ENCODE data around the gene EVPLL. TPM values are rescaled to one million over a fixed set of nuclear protein-coding genes. Genes with fewer than 3 reads are reported as not detected.
"Not testable (repeated sequence)": the region's sequence is repeated elsewhere in the genome, so short reads cannot be mapped to it uniquely, and the experiment has no call there.

Gene EVPLL
- polyA plus RNA-seq, 4 donors, result 0.54 to 0.67 TPM; not detected in 2

DNA sequence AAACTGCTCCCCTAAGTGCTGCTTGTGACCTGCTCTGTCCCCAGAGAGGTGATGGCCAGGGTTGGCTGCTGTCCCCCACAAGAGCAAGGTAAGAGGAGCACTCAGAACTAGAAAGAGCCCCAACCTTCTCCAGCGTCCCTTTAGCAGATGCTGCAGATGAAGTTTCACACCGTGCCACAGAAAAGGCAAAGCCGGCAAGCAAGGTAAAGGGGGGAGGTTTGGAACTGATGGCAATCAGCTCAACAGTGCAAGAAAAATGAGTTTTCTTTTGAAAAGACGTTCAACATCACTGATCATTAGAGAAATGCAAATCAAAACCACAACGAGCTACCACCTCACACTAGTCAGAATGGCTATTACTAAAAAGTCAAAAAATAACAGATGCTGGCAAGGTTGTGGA, 26.0 kb downstream of the EVPLL start:
- H3K36me3 ChIP-seq (ENCODE audit: control insufficient read depth in 3 of 3, insufficient read depth in 2 of 3, low read depth in 1 of 3, low read length in 3 of 3); FAIRE-seq; H3K27me3 ChIP-seq (ENCODE audit: control insufficient read depth in 3 of 3, insufficient read depth in 3 of 3, low read length in 3 of 3); H3K9me3 ChIP-seq (ENCODE audit: control insufficient read depth in 2 of 2, insufficient read depth in 1 of 2, low read depth in 1 of 2, low read length in 1 of 2); H3K4me1 ChIP-seq (ENCODE audit: control insufficient read depth in 3 of 3, insufficient read depth in 2 of 3, low read depth in 1 of 3, low read length in 2 of 3); DNase-seq; H3K4me3 ChIP-seq (ENCODE audit: low read depth in 1 of 3, low read length in 3 of 3); H3K27ac ChIP-seq (ENCODE audit: low read depth in 1 of 3, low read length in 2 of 3): not testable (repeated sequence)
- WGBS, 3 donors, result 50 to 80% (median 73%) methylated on average over 1 to 2 of the region's 5 CpGs

DNA sequence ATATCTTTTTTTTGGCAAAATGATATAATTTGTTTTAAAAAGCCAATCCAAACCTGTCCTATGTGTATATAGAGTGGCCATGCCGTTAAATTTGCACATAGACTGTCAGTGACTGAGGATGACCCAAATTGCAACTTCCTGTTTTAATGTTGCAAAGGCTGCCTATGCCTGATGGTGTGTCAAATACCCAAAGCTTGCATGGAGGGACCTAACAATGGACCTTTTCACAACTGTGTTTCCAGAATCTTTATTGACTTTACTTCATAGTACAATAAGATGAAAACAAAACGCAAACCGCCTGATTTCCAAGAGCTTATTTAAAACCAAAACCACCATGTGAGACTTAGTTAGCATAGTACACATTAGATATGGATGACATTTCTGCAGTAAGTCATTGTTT, 31.3 kb downstream of the EVPLL start:
- H3K27ac ChIP-seq (ENCODE audit: low read depth in 1 of 3, low read length in 2 of 3); FAIRE-seq; H3K36me3 ChIP-seq (ENCODE audit: control insufficient read depth in 3 of 3, insufficient read depth in 2 of 3, low read depth in 1 of 3, low read length in 3 of 3); H3K4me1 ChIP-seq (ENCODE audit: control insufficient read depth in 3 of 3, insufficient read depth in 2 of 3, low read depth in 1 of 3, low read length in 2 of 3); H3K4me3 ChIP-seq (ENCODE audit: low read depth in 1 of 3, low read length in 3 of 3); H3K27me3 ChIP-seq (ENCODE audit: control insufficient read depth in 3 of 3, insufficient read depth in 3 of 3, low read length in 3 of 3); H3K9me3 ChIP-seq (ENCODE audit: control insufficient read depth in 2 of 2, insufficient read depth in 1 of 2, low read depth in 1 of 2, low read length in 1 of 2); DNase-seq: not testable (repeated sequence)
- 26 to 32% (median 27%) methylated on average over 3 of the region's 3 CpGs for WGBS, 3 donors

DNA sequence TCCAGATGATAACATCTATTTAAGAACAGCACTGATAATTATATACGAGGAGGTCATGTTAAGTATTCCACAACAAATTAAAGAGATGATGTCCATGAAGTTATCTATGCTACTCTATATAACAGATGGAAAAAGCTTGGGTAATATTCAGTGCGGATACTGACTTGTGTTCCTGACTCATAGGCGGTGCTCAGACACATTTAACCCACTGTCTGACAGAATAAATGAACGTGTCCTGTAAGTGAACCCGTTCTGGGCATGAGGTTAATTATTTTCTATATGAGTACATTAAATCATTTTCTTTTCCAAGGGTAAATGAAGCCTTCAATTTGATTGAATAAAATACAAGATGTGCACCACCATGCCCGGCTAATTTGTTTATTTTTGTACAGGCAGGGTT, 31.7 kb downstream of the EVPLL start:
- WGBS, 3 donors, result 19 to 33% (median 31%) methylated on average over 6 of the region's 6 CpGs
- H3K4me3 ChIP-seq (ENCODE audit: low read depth in 1 of 3, low read length in 3 of 3); H3K9me3 ChIP-seq (ENCODE audit: control insufficient read depth in 2 of 2, insufficient read depth in 1 of 2, low read depth in 1 of 2, low read length in 1 of 2); H3K27ac ChIP-seq (ENCODE audit: low read depth in 1 of 3, low read length in 2 of 3); H3K27me3 ChIP-seq (ENCODE audit: control insufficient read depth in 3 of 3, insufficient read depth in 3 of 3, low read length in 3 of 3); H3K4me1 ChIP-seq (ENCODE audit: control insufficient read depth in 3 of 3, insufficient read depth in 2 of 3, low read depth in 1 of 3, low read length in 2 of 3); FAIRE-seq; DNase-seq; H3K36me3 ChIP-seq (ENCODE audit: control insufficient read depth in 3 of 3, insufficient read depth in 2 of 3, low read depth in 1 of 3, low read length in 3 of 3): not testable (repeated sequence)

DNA sequence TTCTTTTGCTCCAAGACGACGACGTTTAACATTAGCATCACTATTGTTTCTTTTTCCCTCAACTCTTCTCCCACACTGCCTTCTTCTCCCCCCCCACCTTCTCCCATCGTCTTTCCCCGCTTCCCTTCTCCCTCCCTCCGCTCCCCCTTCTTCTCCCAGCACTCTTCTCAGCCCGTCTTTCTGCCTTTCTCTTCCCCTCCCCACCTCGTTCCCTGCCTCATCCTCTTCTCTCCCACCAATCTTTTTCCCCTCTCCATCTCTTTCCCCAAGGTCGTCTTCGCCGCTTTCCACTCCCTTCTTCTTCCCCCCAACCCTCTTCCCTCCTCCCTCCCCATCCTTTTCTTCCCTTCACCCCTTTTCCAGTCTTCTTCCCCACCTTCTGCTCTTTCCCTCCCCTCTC, 33.2 kb downstream of the EVPLL start:
- not testable (repeated sequence) for H3K27me3 ChIP-seq (ENCODE audit: control insufficient read depth in 3 of 3, insufficient read depth in 3 of 3, low read length in 3 of 3); H3K4me1 ChIP-seq (ENCODE audit: control insufficient read depth in 3 of 3, insufficient read depth in 2 of 3, low read depth in 1 of 3, low read length in 2 of 3); H3K36me3 ChIP-seq (ENCODE audit: control insufficient read depth in 3 of 3, insufficient read depth in 2 of 3, low read depth in 1 of 3, low read length in 3 of 3); H3K9me3 ChIP-seq (ENCODE audit: control insufficient read depth in 2 of 2, insufficient read depth in 1 of 2, low read depth in 1 of 2, low read length in 1 of 2); FAIRE-seq
- H3K4me3 ChIP-seq (ENCODE audit: low read depth in 1 of 3, low read length in 3 of 3), result peak overlapping the region in 1 of 3 donors; percentile 50
- H3K27ac ChIP-seq (ENCODE audit: low read depth in 1 of 3, low read length in 2 of 3), result peak overlapping the region in 1 of 3 donors; percentile 65
- WGBS, 3 donors, result 7 to 26% (median 15%) methylated on average over 10 to 11 of the region's 11 CpGs
- DNase-seq, result peak in 1 of 2 donors; percentile 25

DNA sequence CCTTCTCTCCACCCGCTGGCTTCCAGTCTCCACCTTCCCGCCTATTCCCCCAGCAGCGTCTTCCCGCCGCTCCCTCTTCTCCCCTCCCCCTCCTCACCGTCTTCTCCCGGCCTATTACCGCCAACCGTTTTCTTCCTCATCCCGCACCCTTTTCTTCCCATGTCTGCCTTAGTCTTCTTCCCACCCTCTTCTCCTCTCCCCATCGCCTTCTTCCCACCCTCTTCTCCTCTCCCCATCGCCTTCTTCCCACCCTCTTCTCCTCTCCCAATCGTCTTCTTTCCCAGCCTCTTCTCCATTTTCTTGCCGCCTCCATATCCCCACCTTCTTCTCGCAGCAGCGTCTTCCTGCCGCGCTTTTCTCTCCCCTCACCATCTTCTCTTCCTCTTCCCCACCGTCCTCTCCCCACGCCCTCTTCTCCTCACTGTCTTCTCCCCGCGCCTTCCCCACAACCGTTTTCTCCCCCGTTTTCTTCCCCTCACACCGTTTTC, 33.8 kb downstream of the EVPLL start:
- WGBS, 3 donors, result 1 to 2% (median 1%) methylated on average over 16 to 23 of the region's 25 CpGs
- not testable (repeated sequence) for FAIRE-seq; H3K36me3 ChIP-seq (ENCODE audit: control insufficient read depth in 3 of 3, insufficient read depth in 2 of 3, low read depth in 1 of 3, low read length in 3 of 3); H3K9me3 ChIP-seq (ENCODE audit: control insufficient read depth in 2 of 2, insufficient read depth in 1 of 2, low read depth in 1 of 2, low read length in 1 of 2); H3K4me1 ChIP-seq (ENCODE audit: control insufficient read depth in 3 of 3, insufficient read depth in 2 of 3, low read depth in 1 of 3, low read length in 2 of 3); H3K27me3 ChIP-seq (ENCODE audit: control insufficient read depth in 3 of 3, insufficient read depth in 3 of 3, low read length in 3 of 3)
- Histone ChIP-seq H3K27ac (ENCODE audit: low read depth in 1 of 3, low read length in 2 of 3) (peak overlapping the region in 2 of 3 donors; percentile 61 to 82), H3K4me3 (ENCODE audit: low read depth in 1 of 3, low read length in 3 of 3) (peak overlapping the region; percentile 35 to 50 (median 36))
- peak in 1 of 2 donors; percentile 52 for DNase-seq

DNA sequence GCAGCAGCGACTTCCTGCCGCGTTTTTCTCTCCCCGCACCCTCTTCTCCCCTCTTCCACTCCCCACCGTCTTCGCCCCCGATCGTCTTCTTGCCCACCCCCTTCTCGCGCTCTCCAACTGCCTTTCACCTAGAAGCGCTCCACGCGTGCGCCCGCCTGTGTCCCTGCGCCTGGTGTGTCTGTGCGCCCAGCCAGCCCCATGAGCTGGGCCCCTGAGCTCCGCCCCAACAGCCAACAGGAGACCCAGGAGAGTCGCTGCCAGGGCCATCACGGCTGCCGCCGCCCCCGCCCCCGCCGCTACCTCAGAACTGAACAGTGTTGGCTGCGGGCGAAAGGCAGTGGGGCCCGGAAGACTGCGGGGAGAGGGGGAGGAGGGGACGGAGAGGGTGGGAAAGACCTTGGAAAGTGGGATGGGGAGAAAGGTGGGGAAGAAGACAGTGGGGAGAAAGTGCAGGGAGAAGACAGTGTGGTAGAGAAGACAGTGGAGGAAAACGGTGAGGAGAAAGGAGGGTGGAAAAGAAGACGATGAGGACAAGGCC, 34.5 kb downstream of the EVPLL start:
- H3K4me3 ChIP-seq (ENCODE audit: low read depth in 1 of 3, low read length in 3 of 3), result peak overlapping the region in 1 of 3 donors; percentile 50
- DNase-seq; H3K4me1 ChIP-seq (ENCODE audit: control insufficient read depth in 3 of 3, insufficient read depth in 2 of 3, low read depth in 1 of 3, low read length in 2 of 3); FAIRE-seq; H3K36me3 ChIP-seq (ENCODE audit: control insufficient read depth in 3 of 3, insufficient read depth in 2 of 3, low read depth in 1 of 3, low read length in 3 of 3); H3K9me3 ChIP-seq (ENCODE audit: control insufficient read depth in 2 of 2, insufficient read depth in 1 of 2, low read depth in 1 of 2, low read length in 1 of 2); H3K27me3 ChIP-seq (ENCODE audit: control insufficient read depth in 3 of 3, insufficient read depth in 3 of 3, low read length in 3 of 3); H3K27ac ChIP-seq (ENCODE audit: low read depth in 1 of 3, low read length in 2 of 3): not testable (repeated sequence)
- WGBS, 3 donors, result no CpG with 5 or more reads among the region's 32 CpGs

DNA sequence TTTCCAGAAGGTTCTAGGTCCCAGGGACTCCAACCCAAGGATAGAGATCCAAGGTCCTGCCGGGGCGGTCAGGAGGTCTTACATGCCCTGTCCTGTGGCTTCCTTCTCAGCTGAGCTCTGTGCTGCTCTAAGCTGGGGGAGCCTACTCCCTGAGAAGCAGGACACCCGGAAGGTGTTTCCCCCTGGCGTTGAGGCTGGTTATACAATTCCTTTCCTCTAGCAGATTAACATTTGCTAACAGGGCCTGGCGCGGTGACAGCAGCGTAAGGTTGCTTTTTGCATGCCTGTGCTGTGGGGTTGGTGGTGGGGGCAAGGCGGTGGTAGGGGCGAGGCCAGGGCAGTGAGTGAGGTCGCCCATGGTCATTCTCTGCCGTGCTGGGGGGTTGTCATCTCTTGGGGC, 43.9 kb downstream of the EVPLL start:
- not testable (repeated sequence) for H3K36me3 ChIP-seq (ENCODE audit: control insufficient read depth in 3 of 3, insufficient read depth in 2 of 3, low read depth in 1 of 3, low read length in 3 of 3)
- WGBS, 3 donors, result 68 to 70% (median 69%) methylated on average over 7 to 8 of the region's 11 CpGs

DNA sequence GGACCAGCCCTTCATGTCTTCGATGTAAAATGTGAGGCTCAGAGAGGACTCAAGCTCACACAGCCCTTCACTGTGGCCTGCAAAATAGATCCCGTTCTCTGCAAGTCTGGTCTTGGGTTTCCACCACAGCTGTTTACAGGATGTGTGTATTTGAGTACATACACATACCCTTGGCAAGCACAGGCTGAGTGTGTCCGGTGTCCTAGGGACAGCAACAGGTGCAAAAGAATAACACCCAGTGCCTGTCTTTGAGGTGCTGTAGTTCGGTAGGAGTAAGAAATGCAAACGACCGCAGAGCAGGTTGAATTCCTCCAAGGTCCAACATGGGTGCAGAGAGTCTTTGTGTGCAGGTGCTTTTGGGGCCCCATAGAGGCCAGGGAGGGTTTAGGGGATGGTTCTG, 44.9 kb downstream of the EVPLL start:
- FAIRE-seq; H3K4me1 ChIP-seq (ENCODE audit: control insufficient read depth in 3 of 3, insufficient read depth in 2 of 3, low read depth in 1 of 3, low read length in 2 of 3); DNase-seq; H3K36me3 ChIP-seq (ENCODE audit: control insufficient read depth in 3 of 3, insufficient read depth in 2 of 3, low read depth in 1 of 3, low read length in 3 of 3); H3K9me3 ChIP-seq (ENCODE audit: control insufficient read depth in 2 of 2, insufficient read depth in 1 of 2, low read depth in 1 of 2, low read length in 1 of 2); H3K27ac ChIP-seq (ENCODE audit: low read depth in 1 of 3, low read length in 2 of 3); H3K27me3 ChIP-seq (ENCODE audit: control insufficient read depth in 3 of 3, insufficient read depth in 3 of 3, low read length in 3 of 3); H3K4me3 ChIP-seq (ENCODE audit: low read depth in 1 of 3, low read length in 3 of 3): not testable (repeated sequence)
- WGBS, 3 donors, result 67 to 77% (median 72%) methylated on average over 4 to 5 of the region's 6 CpGs

More for the DNA sequence above, 43.9 kb downstream of the EVPLL start:
- not testable (repeated sequence) for H3K4me3 ChIP-seq (ENCODE audit: low read depth in 1 of 3, low read length in 3 of 3); H3K27ac ChIP-seq (ENCODE audit: low read depth in 1 of 3, low read length in 2 of 3); H3K27me3 ChIP-seq (ENCODE audit: control insufficient read depth in 3 of 3, insufficient read depth in 3 of 3, low read length in 3 of 3); FAIRE-seq; H3K4me1 ChIP-seq (ENCODE audit: control insufficient read depth in 3 of 3, insufficient read depth in 2 of 3, low read depth in 1 of 3, low read length in 2 of 3); H3K9me3 ChIP-seq (ENCODE audit: control insufficient read depth in 2 of 2, insufficient read depth in 1 of 2, low read depth in 1 of 2, low read length in 1 of 2)
- peak in 1 of 2 donors; percentile 9 for DNase-seq

DNA sequence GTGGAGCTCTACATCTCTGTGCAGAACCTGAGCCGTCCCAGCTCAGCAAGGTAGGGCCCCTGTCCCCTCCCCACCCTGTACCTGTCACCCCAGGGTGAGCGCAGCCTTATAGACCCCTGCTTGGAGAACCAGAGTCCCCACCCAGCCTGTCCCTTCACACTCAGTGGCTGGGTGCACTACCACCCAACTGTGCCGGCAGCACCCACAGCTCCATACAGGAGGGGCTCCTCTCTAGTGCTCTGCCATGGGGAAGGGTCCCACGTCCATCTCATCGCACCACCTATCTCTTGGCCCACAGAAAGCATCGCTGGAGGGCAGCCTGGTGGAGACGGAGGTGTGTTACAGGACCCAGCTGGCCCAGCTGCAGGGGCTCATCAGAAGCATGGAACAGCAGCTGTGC, 45.4 kb downstream of the EVPLL start:
- H3K27ac ChIP-seq (ENCODE audit: low read depth in 1 of 3, low read length in 2 of 3); H3K4me3 ChIP-seq (ENCODE audit: low read depth in 1 of 3, low read length in 3 of 3); H3K27me3 ChIP-seq (ENCODE audit: control insufficient read depth in 3 of 3, insufficient read depth in 3 of 3, low read length in 3 of 3); H3K4me1 ChIP-seq (ENCODE audit: control insufficient read depth in 3 of 3, insufficient read depth in 2 of 3, low read depth in 1 of 3, low read length in 2 of 3); DNase-seq; H3K36me3 ChIP-seq (ENCODE audit: control insufficient read depth in 3 of 3, insufficient read depth in 2 of 3, low read depth in 1 of 3, low read length in 3 of 3); FAIRE-seq; H3K9me3 ChIP-seq (ENCODE audit: control insufficient read depth in 2 of 2, insufficient read depth in 1 of 2, low read depth in 1 of 2, low read length in 1 of 2): not testable (repeated sequence)
- WGBS, 3 donors, result 83 to 92% (median 86%) methylated on average over 1 to 2 of the region's 7 CpGs

All from small intestine (tissue), 7 donors.